Inferior parietal cortex (tissue), 1 donor: ENCODE measurements around the gene STX16.

Experiments
- DNase-seq: peaks from one replicate; pipeline ENCODE4 v3.0.0-alpha.2; 2016; ENCODE audit errors: extremely low spot score

The STX16 gene

GRCh38 chr20:58710481-58711265 lies 59.6 kb downstream of the STX16 start:
- no peak for DNase-seq

- DNase-seq: no peak
These were observed 60.4 kb downstream of the STX16 start for GRCh38 chr20:58711266-58712051.

- no peak for DNase-seq
These were observed 61.2 kb downstream of the STX16 start for GRCh38 chr20:58712151-58712791.

GRCh38 chr20:58712806-58713731 lies 62.0 kb downstream of the STX16 start:
- no peak for DNase-seq

GRCh38 chr20:58713801-58714339 lies 62.8 kb downstream of the STX16 start:
- DNase-seq: no peak

- DNase-seq: no peak
These were observed 63.3 kb downstream of the STX16 start for GRCh38 chr20:58714340-58714922.

- no peak for DNase-seq
These were observed 63.9 kb downstream of the STX16 start for GRCh38 chr20:58714923-58715351.

GRCh38 chr20:58715391-58715800 lies 64.3 kb downstream of the STX16 start:
- DNase-seq: no peak

- DNase-seq: no peak
These were observed 64.9 kb downstream of the STX16 start for GRCh38 chr20:58715801-58716475.

- no peak for DNase-seq
These were observed 65.6 kb downstream of the STX16 start for GRCh38 chr20:58716476-58717277.

GRCh38 chr20:58717278-58718091 lies 66.4 kb downstream of the STX16 start:
- no peak for DNase-seq

GRCh38 chr20:58718121-58718563 lies 67.1 kb downstream of the STX16 start:
- DNase-seq: no peak

- peak; percentile 8 for DNase-seq
These were observed 67.6 kb downstream of the STX16 start for GRCh38 chr20:58718729-58719128.

- DNase-seq: no peak
These were observed 68.2 kb downstream of the STX16 start for GRCh38 chr20:58719258-58719657.

- DNase-seq: no peak
These were observed 68.9 kb downstream of the STX16 start for GRCh38 chr20:58719971-58720371.

- no peak for DNase-seq
These were observed 69.8 kb downstream of the STX16 start for GRCh38 chr20:58720890-58721289.

- no peak for DNase-seq
These were observed 71.1 kb downstream of the STX16 start for GRCh38 chr20:58721951-58722778.
